SK-N-SH (cell line): ENCODE data around the gene MAPK1. TPM values are rescaled to one million over a fixed set of nuclear protein-coding genes. Genes with fewer than 3 reads are reported as not detected.

ENCODE experiments used
- CTCF ChIA-PET: fragments of 300-600, 350-600 bp; formaldehyde crosslinking; extraction: SDS; loops from one replicate; lab custom pipeline; 2021; lab: Yijun Ruan, JAX
- POLR2A ChIA-PET: fragments of 350-600 bp; sonication (Branson Sonifier 250); formaldehyde crosslinking; extraction: SDS; loops from one replicate; lab custom pipeline; 2020; ENCODE audit warnings: antibody characterized with exemption, inconsistent platforms; lab: Yijun Ruan, JAX
- DNase-seq: peaks from one replicate; pipeline ENCODE4 v3.0.0; 2012
- H2AFZ ChIP-seq: fragments of 200-600 bp; sonication (generic); 2 replicates; pipeline ENCODE4 v1.8.1; 2016; ENCODE audit warnings: antibody characterized with exemption, mild to moderate bottlenecking, low read depth
- H3F3A ChIP-seq: fragments of 200-600 bp; sonication (generic); replicated peaks from 2 replicates; pipeline ENCODE3; 2016; ENCODE audit warnings: antibody characterized with exemption, mild to moderate bottlenecking; ENCODE audit not compliant: insufficient read depth
- H3K27ac ChIP-seq, 2 experiments: fragments of 200-500 bp in 1 of 2; fragments of 200-600 bp in 1 of 2; sonication (Bioruptor generic) in 1 of 2; sonication (generic), shearing (Covaris generic) in 1 of 2; 2 replicates each; pipeline versions ENCODE4 v1.5.1 to v1.6.1; 2014 to 2016; ENCODE audit warnings: low read depth in 2 of 2, inconsistent platforms in 1 of 2, low read length in 1 of 2, mild to moderate bottlenecking in 1 of 2, mixed read lengths in 1 of 2
- H3K27me3 ChIP-seq: fragments of 200-600 bp; sonication (generic), shearing (Covaris generic); 2 replicates; pipeline ENCODE4 v1.6.1; 2016; ENCODE audit warnings: mixed run types; ENCODE audit not compliant: insufficient read depth
- H3K36me3 ChIP-seq, 2 experiments: fragments of 200-500 bp in 1 of 2; fragments of 200-600 bp in 1 of 2; sonication (Bioruptor generic) in 1 of 2; sonication (generic) in 1 of 2; replicated peaks in 1 of 2; 2 replicates each; pipeline versions ENCODE3 to v1.5.1; 2014 to 2016; ENCODE audit warnings: low read length in 1 of 2, mild to moderate bottlenecking in 1 of 2; ENCODE audit not compliant: insufficient read depth in 2 of 2, control insufficient read depth in 1 of 2
- H3K4me1 ChIP-seq, 2 experiments: fragments of 200-500 bp in 1 of 2; fragments of 200-600 bp in 1 of 2; sonication (Bioruptor generic) in 1 of 2; sonication (generic), shearing (Covaris generic) in 1 of 2; 2 replicates each; pipeline versions ENCODE4 v1.5.1 to v1.6.1; 2014 to 2016; ENCODE audit warnings: low read depth in 1 of 2, low read length in 1 of 2, mixed run types in 1 of 2; ENCODE audit not compliant: insufficient read depth in 2 of 2, control insufficient read depth in 1 of 2
- H3K4me2 ChIP-seq: fragments of 200-600 bp; sonication (generic), shearing (Covaris generic); 2 replicates; pipeline ENCODE4 v1.6.1; 2017; ENCODE audit warnings: mixed run types
- H3K4me3 ChIP-seq, 2 experiments: fragments of 200-500 bp in 1 of 2; fragments of 200-600 bp in 1 of 2; sonication (Bioruptor generic) in 1 of 2; sonication (generic), shearing (Covaris generic) in 1 of 2; 2 replicates each; pipeline versions ENCODE4 v1.5.1 to v1.8.1; 2014 to 2016; ENCODE audit warnings: low read depth in 2 of 2, inconsistent platforms in 1 of 2, low read length in 1 of 2, mild to moderate bottlenecking in 1 of 2, mixed read lengths in 1 of 2, moderate library complexity in 1 of 2
- H3K79me2 ChIP-seq: fragments of 200-600 bp; sonication (generic); 2 replicates; pipeline ENCODE4 v1.8.1; 2017; ENCODE audit warnings: mild to moderate bottlenecking; ENCODE audit not compliant: insufficient read depth
- H3K9ac ChIP-seq: fragments of 200-600 bp; sonication (generic); 2 replicates; pipeline ENCODE4 v1.6.1; 2017; ENCODE audit warnings: mixed run types
- H3K9me2 ChIP-seq: fragments of 200-600 bp; sonication (generic); 2 replicates; pipeline ENCODE4 v1.6.1; 2017; ENCODE audit warnings: mixed run types
- H3K9me3 ChIP-seq: fragments of 200-600 bp; sonication (generic); 2 replicates; pipeline ENCODE4 v1.6.1; 2017; ENCODE audit warnings: mixed run types, mild to moderate bottlenecking, moderate library complexity
- H4K20me1 ChIP-seq: fragments of 200-600 bp; sonication (generic); 2 replicates; pipeline ENCODE4 v1.6.1; 2017; ENCODE audit warnings: mild to moderate bottlenecking, mixed run types; ENCODE audit not compliant: insufficient read depth
- CHD2 ChIP-seq: fragments of 150-350 bp; IDR thresholded peaks from 2 replicates; pipeline ENCODE4 v1.6.1; 2018; ENCODE audit warnings: low read length; ENCODE audit not compliant: partially characterized antibody
- EP300 ChIP-seq, 2 experiments: IDR thresholded peaks; 2 replicates each; pipeline versions ENCODE4 v1.4.0 to v1.6.1; 2012; ENCODE audit warnings: borderline replicate concordance in 1 of 2, low read depth in 1 of 2, low read length in 1 of 2
- EZH2phosphoT487 ChIP-seq: fragments of 200-600 bp; sonication (generic); IDR thresholded peaks from 2 replicates; pipeline ENCODE4 v1.6.1; 2017; ENCODE audit warnings: low read depth, mixed run types, mild to moderate bottlenecking, antibody characterized with exemption, moderate library complexity, borderline replicate concordance
- FOSL2 ChIP-seq: IDR thresholded peaks from 2 replicates; pipeline ENCODE4 v1.4.0; 2012; ENCODE audit warnings: low read depth, mild to moderate bottlenecking, moderate library complexity, borderline replicate concordance
- GABPA ChIP-seq: IDR thresholded peaks from 2 replicates; pipeline ENCODE4 v1.4.0; 2012; ENCODE audit warnings: low read depth, mild to moderate bottlenecking
- GATA2 ChIP-seq: sonication (generic); formaldehyde crosslinking; IDR thresholded peaks from 2 replicates; pipeline ENCODE4 v1.5.0; 2020; ENCODE audit warnings: mild to moderate bottlenecking, missing genetic modification reagents
- JUND ChIP-seq: IDR thresholded peaks from 2 replicates; pipeline ENCODE4 v1.4.0; 2012
- MEF2A ChIP-seq: IDR thresholded peaks from 2 replicates; pipeline ENCODE4 v1.4.0; 2012; ENCODE audit warnings: low read depth, borderline replicate concordance
- MXI1 ChIP-seq: IDR thresholded peaks from 2 replicates; pipeline ENCODE4 v1.6.1; 2012; ENCODE audit warnings: mild to moderate bottlenecking, low read depth, low read length, improper control_type of control experiment
- NFIC ChIP-seq: IDR thresholded peaks from 2 replicates; pipeline ENCODE4 v1.4.0; 2012; ENCODE audit warnings: borderline replicate concordance
- NRF1 ChIP-seq: IDR thresholded peaks from 2 replicates; pipeline ENCODE4 v1.6.1; 2012; ENCODE audit warnings: low read depth, mild to moderate bottlenecking, low read length
- RXRA ChIP-seq: IDR thresholded peaks from 2 replicates; pipeline ENCODE4 v1.4.0; 2012; ENCODE audit warnings: low read depth, mild to moderate bottlenecking, borderline replicate concordance
- SMC3 ChIP-seq: IDR thresholded peaks from 2 replicates; pipeline ENCODE4 v1.6.1; 2012; ENCODE audit warnings: low read depth, low read length, improper control_type of control experiment
- TCF12 ChIP-seq: IDR thresholded peaks from 2 replicates; pipeline ENCODE4 v1.4.0; 2012
- YY1 ChIP-seq: IDR thresholded peaks from 2 replicates; pipeline ENCODE4 v1.4.0; 2012; ENCODE audit warnings: low read depth, mild to moderate bottlenecking
- WGBS: methylation state at CpG from one replicate; pipeline ENCODE4 v1.1.6; 2017; ENCODE audit warnings: low lambda C conversion rate; 5-methylcytosine and 5-hydroxymethylcytosine counted together
- polyA plus RNA-seq, 3 experiments: library from polyadenylated mRNA; depleted of rRNA; stranded (reverse); fragments of >200 nt; gene quantifications; 2 replicates each; pipeline ENCODE4 v1.2.3, GENCODE V29; 2012
- TF ChIP-seq, protein P1 (sequence below): fragments of 150-350 bp; IDR thresholded peaks from 2 replicates; pipeline ENCODE4 v1.6.1; 2017; ENCODE audit warnings: antibody characterized with exemption, low read length, low read depth, borderline replicate concordance
- TF ChIP-seq, protein P2 (sequence below): IDR thresholded peaks from 2 replicates; pipeline ENCODE4 v1.4.0; 2012; ENCODE audit warnings: low read depth, borderline replicate concordance
- TF ChIP-seq, protein P3 (sequence below): IDR thresholded peaks from 2 replicates; pipeline ENCODE4 v1.4.0; 2012; ENCODE audit warnings: low read depth
- TF ChIP-seq, protein P4 (sequence below): fragments of 150-350 bp; IDR thresholded peaks from 2 replicates; pipeline ENCODE4 v1.6.1; 2016; ENCODE audit warnings: mild to moderate bottlenecking, low read depth, low read length
- TF ChIP-seq, protein P5 (sequence below): IDR thresholded peaks from 2 replicates; pipeline ENCODE4 v1.4.0; 2012; ENCODE audit warnings: low read depth, borderline replicate concordance

The MAPK1 gene
- polyA plus RNA-seq, 1 of the 3 experiments (the other 2 are of a cell fraction) = 25.6 TPM

DNA sequence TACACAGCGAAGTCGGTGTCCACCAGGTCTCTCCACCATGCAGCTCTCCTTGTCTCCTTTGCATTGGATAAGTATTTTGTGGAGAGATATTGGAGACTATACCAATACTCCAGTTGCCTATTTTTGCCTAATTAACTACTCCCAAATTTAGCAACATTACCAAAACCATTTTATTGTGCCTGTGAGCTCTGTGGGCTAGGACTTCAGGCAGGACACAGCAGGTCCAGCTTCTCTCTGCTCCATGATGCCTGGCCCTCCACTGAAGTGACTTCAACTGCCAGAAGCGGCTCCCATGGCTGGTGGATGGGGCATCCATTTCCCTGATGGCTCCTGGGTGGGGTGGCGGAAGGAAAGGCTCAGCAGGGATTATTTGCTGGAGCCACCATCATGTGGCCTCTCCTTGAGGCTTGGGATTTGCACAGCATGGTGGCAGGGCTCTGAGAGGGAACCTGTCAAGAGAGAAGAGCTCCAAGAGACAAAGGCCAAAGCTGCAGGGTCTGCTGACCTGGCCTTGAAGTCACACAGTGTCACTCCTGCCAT lies 36.9 kb upstream of the MAPK1 start:
- TF ChIP-seq MEF2A (no peak), FOSL2 (no peak), YY1 (no peak), CHD2 (no peak), GATA2 (no peak), MXI1 (no peak), NRF1 (no peak), EZH2phosphoT487 (no peak)
- TF ChIP-seq, protein P1, sequence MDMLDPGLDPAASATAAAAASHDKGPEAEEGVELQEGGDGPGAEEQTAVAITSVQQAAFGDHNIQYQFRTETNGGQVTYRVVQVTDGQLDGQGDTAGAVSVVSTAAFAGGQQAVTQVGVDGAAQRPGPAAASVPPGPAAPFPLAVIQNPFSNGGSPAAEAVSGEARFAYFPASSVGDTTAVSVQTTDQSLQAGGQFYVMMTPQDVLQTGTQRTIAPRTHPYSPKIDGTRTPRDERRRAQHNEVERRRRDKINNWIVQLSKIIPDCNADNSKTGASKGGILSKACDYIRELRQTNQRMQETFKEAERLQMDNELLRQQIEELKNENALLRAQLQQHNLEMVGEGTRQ = no peak
- TF ChIP-seq, protein P2, sequence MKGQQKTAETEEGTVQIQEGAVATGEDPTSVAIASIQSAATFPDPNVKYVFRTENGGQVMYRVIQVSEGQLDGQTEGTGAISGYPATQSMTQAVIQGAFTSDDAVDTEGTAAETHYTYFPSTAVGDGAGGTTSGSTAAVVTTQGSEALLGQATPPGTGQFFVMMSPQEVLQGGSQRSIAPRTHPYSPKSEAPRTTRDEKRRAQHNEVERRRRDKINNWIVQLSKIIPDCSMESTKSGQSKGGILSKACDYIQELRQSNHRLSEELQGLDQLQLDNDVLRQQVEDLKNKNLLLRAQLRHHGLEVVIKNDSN = no peak
- TF ChIP-seq, protein P3, sequence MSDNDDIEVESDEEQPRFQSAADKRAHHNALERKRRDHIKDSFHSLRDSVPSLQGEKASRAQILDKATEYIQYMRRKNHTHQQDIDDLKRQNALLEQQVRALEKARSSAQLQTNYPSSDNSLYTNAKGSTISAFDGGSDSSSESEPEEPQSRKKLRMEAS = no peak
- TF ChIP-seq, protein P4, sequence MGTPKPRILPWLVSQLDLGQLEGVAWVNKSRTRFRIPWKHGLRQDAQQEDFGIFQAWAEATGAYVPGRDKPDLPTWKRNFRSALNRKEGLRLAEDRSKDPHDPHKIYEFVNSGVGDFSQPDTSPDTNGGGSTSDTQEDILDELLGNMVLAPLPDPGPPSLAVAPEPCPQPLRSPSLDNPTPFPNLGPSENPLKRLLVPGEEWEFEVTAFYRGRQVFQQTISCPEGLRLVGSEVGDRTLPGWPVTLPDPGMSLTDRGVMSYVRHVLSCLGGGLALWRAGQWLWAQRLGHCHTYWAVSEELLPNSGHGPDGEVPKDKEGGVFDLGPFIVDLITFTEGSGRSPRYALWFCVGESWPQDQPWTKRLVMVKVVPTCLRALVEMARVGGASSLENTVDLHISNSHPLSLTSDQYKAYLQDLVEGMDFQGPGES = no peak
- CTCF ChIA-PET = interaction anchor here (1.4 to 1.5 kb wide), 2 partner anchors 18 to 34 kb away, joined by 3 to 4 read pairs; no protein-coding TSS in a partner anchor
- no peak overlapping the region for H3K4me2 ChIP-seq
- no peak for DNase-seq
- H3K9me3 ChIP-seq = no peaks in the 10 kb centered on the region
- 96% methylated on average over 4 of the region's 4 CpGs for WGBS
- no peak overlapping the region for H3K4me3 ChIP-seq
- no peaks in the 10 kb centered on the region for H4K20me1 ChIP-seq
- no peak overlapping the region for H3K27ac ChIP-seq
- no peaks in the 10 kb centered on the region for H3K36me3 ChIP-seq
- H3K9ac ChIP-seq = no peak overlapping the region
- H3K79me2 ChIP-seq = no peaks in the 10 kb centered on the region
- POLR2A ChIA-PET = no interaction called here
- H3K4me1 ChIP-seq = no peaks in the 10 kb centered on the region
- H3K27me3 ChIP-seq = no peaks in the 10 kb centered on the region
- H2AFZ ChIP-seq = no peak overlapping the region
- H3F3A ChIP-seq = no peaks in the 10 kb centered on the region
- no peaks in the 10 kb centered on the region for H3K9me2 ChIP-seq

DNA sequence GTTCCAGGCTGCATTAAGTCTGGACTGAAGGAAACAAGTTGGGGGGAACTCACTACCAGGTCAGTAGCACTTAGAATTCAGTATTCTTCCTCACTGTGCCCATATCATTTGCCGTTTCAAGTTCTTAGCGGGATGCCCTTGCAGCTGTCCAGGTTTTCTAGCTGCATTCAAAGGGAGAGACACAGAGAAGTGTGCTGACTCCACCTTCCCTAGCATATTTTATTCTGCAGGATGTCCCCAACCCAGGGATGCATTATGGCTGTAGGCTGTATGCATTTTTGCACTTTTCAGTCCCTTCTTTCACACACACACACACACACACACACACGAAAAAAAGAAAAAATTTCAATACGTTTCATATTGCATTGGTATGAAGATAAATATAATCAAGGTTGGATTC lies 35.8 kb upstream of the MAPK1 start:
- Histone ChIP-seq H3K9me3 (no peaks in the 10 kb centered on the region), H3K36me3 (no peaks in the 10 kb centered on the region), H3K79me2 (no peaks in the 10 kb centered on the region), H4K20me1 (no peaks in the 10 kb centered on the region), H3K9me2 (0 out of 2 replicates have a peak, but pooled peaks cover 3% of the 10 kb centered on the region), H3K4me1 (no peaks in the 10 kb centered on the region), H3K27ac (no peak overlapping the region), H2AFZ (no peak overlapping the region), H3K4me3 (no peak overlapping the region), H3K9ac (no peak overlapping the region), H3K4me2 (no peak overlapping the region), H3K27me3 (no peaks in the 10 kb centered on the region), H3F3A (no peaks in the 10 kb centered on the region)
- 79% methylated on average over 4 of the region's 4 CpGs for WGBS
- DNase-seq = no peak
- ChIA-PET CTCF (interaction anchor here (2.5 kb wide), 1 partner anchor 35 kb away, joined by 8 read pairs; no protein-coding TSS in a partner anchor), POLR2A (no interaction called here)
- no peak for TF ChIP-seq SMC3
- no peak for TF ChIP-seq MXI1
- no peak for TF ChIP-seq TCF12
- no peak for TF ChIP-seq GABPA
- no peak for TF ChIP-seq NFIC
- TF ChIP-seq, protein P5, sequence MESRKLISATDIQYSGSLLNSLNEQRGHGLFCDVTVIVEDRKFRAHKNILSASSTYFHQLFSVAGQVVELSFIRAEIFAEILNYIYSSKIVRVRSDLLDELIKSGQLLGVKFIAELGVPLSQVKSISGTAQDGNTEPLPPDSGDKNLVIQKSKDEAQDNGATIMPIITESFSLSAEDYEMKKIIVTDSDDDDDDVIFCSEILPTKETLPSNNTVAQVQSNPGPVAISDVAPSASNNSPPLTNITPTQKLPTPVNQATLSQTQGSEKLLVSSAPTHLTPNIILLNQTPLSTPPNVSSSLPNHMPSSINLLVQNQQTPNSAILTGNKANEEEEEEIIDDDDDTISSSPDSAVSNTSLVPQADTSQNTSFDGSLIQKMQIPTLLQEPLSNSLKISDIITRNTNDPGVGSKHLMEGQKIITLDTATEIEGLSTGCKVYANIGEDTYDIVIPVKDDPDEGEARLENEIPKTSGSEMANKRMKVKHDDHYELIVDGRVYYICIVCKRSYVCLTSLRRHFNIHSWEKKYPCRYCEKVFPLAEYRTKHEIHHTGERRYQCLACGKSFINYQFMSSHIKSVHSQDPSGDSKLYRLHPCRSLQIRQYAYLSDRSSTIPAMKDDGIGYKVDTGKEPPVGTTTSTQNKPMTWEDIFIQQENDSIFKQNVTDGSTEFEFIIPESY = no peak
- TF ChIP-seq EP300 (IDR thresholded peaks at IDR 0.05; ENCODE audit: borderline replicate concordance in 1 of 2, low read depth in 1 of 2, low read length in 1 of 2) = no peak
- TF ChIP-seq MEF2A = no peak
- TF ChIP-seq, protein P1 = no peak
- TF ChIP-seq JUND = no peak
- no peak for TF ChIP-seq RXRA
- TF ChIP-seq, protein P2 = no peak
